OCI-LY7 (cell line): ENCODE results near the gene KCNH1. TPM values are rescaled to one million over a fixed set of nuclear protein-coding genes. Genes with fewer than 3 reads are reported as not detected.

Experiments
- BruUV-seq: library from RNA; stranded (reverse); fragments of 400-500 nt; replicated peaks from 2 replicates; lab custom pipeline; 2021; lab: Mats Ljungman, UMichigan
- CTCF ChIA-PET: fragments of 300-600 bp; sonication (Branson Sonifier 250); formaldehyde crosslinking; loops from one replicate; lab custom pipeline; 2022; ENCODE audit warnings: antibody characterized with exemption; ENCODE audit not compliant: unreplicated experiment; lab: Charles Lee
- POLR2A ChIA-PET: fragments of 300-600 bp; sonication (Branson Sonifier 250); formaldehyde crosslinking; loops from one replicate; lab custom pipeline; 2022; ENCODE audit warnings: antibody characterized with exemption; lab: Charles Lee
- DNase-seq: peaks from one replicate; pipeline ENCODE4 v3.0.0-alpha.2; 2015; ENCODE audit warnings: low spot score
- H2AFZ ChIP-seq: fragments of 200-600 bp; sonication (generic), shearing (Covaris generic); 2 replicates; pipeline ENCODE4 v1.6.1; 2014; ENCODE audit warnings: mild to moderate bottlenecking, antibody characterized with exemption, low read length, moderate library complexity
- H3K27ac ChIP-seq: fragments of 200-600 bp; sonication (generic); 2 replicates; pipeline ENCODE4 v1.5.1; 2014; ENCODE audit warnings: mixed run types, low read depth, mild to moderate bottlenecking, moderate library complexity, low read length, inconsistent platforms; ENCODE audit not compliant: poor library complexity, severe bottlenecking
- H3K36me3 ChIP-seq: fragments of 200-600 bp; sonication (generic); 2 replicates; pipeline ENCODE4 v1.6.1; 2014; ENCODE audit warnings: mild to moderate bottlenecking, antibody characterized with exemption, low read length, moderate library complexity, mixed read lengths; ENCODE audit not compliant: insufficient read depth
- H3K4me1 ChIP-seq: fragments of 200-600 bp; sonication (generic); 2 replicates; pipeline ENCODE4 v1.5.1; 2014; ENCODE audit warnings: mild to moderate bottlenecking, low read length; ENCODE audit not compliant: insufficient read depth, poor library complexity, severe bottlenecking
- H3K4me2 ChIP-seq: fragments of 200-600 bp; sonication (generic); 2 replicates; pipeline ENCODE4 v1.6.1; 2014; ENCODE audit warnings: mild to moderate bottlenecking, low read length
- H3K4me3 ChIP-seq: fragments of 200-600 bp; sonication (generic); 2 replicates; pipeline ENCODE4 v1.5.1; 2014; ENCODE audit warnings: mild to moderate bottlenecking, low read depth, low read length; ENCODE audit not compliant: poor library complexity, severe bottlenecking
- H3K79me2 ChIP-seq: fragments of 200-600 bp; sonication (generic); 2 replicates; pipeline ENCODE4 v1.6.1; 2016; ENCODE audit warnings: low read depth, mild to moderate bottlenecking, low read length, moderate library complexity, mixed read lengths; ENCODE audit not compliant: insufficient read depth
- H3K9me2 ChIP-seq: fragments of 200-600 bp; sonication (generic); 2 replicates; pipeline ENCODE4 v1.6.1; 2016; ENCODE audit warnings: mild to moderate bottlenecking, low read length, mixed read lengths; ENCODE audit not compliant: insufficient read depth
- H3K9me3 ChIP-seq: fragments of 200-600 bp; sonication (generic); 2 replicates; pipeline ENCODE4 v1.6.1; 2014; ENCODE audit warnings: mild to moderate bottlenecking, mixed run types, low read length, mixed read lengths
- H4K20me1 ChIP-seq: fragments of 200-600 bp; sonication (generic); 2 replicates; pipeline ENCODE4 v1.6.1; 2014; ENCODE audit warnings: mild to moderate bottlenecking, antibody characterized with exemption, low read length, moderate library complexity, mixed read lengths; ENCODE audit not compliant: insufficient read depth
- EZH2phosphoT487 ChIP-seq: fragments of 200-600 bp; sonication (generic); IDR thresholded peaks from 2 replicates; pipeline ENCODE4 v1.6.1; 2018; ENCODE audit warnings: low read depth, borderline replicate concordance, mild to moderate bottlenecking, mixed run types, antibody characterized with exemption, low read length, moderate library complexity, mixed read lengths
- intact Hi-C: fragments of 100-400 bp; cut with micrococcal nuclease; formaldehyde crosslinking; loops from one replicate; pipeline ENCODE4 v1.10.0; 2022; ENCODE audit not compliant: unreplicated experiment
- total RNA-seq, 2 experiments: library from RNA; depleted of rRNA in 1 of 2; stranded (reverse); fragments of >200 nt in 1 of 2; shearing (Covaris generic) in 1 of 2; gene quantifications; 2 replicates each; pipeline ENCODE4 v1.2.3, GENCODE V29; 2014 to 2022
- TF ChIP-seq, protein P1 (sequence below): fragments of 200-600 bp; sonication (generic); conservative IDR thresholded peaks from 2 replicates; pipeline ENCODE4 v1.5.1; 2014; ENCODE audit warnings: mild to moderate bottlenecking, antibody characterized with exemption, low read length, moderate library complexity, mixed read lengths

Gene KCNH1
- total RNA-seq, 2 experiments from 2014 or later: not detected

DNA sequence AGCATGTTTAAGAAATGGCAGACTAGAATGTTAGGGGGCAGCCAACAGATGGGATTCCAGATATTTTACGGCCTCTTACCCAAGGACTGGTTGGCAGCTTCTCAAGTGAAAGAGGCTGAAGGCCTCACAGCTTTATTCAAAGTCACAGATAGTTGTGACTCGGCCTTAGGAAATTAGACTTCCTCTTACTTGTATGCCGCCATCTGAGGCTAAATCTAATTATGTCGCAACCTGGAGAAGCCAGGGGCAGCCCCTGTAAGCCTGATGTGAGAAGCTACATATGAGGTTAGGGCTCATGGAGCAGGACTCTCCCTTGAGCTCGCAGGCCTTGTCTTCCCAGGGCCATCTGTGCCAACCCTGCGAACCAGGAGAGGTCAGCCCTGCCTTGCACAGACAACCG, 452.8 kb downstream of the KCNH1 start:
- POLR2A ChIA-PET: no interaction called here
- Histone ChIP-seq H2AFZ (no peak overlapping the region), H3K36me3 (no peaks in the 10 kb centered on the region), H3K79me2 (no peaks in the 10 kb centered on the region), H3K9me2 (no peaks in the 10 kb centered on the region), H3K9me3 (no peaks in the 10 kb centered on the region), H3K4me2 (no peak overlapping the region), H3K27ac (no peak overlapping the region), H3K4me1 (no peaks in the 10 kb centered on the region), H3K4me3 (no peak overlapping the region), H4K20me1 (no peaks in the 10 kb centered on the region)
- BruUV-seq: no TSS peak
- no peak for TF ChIP-seq EZH2phosphoT487
- TF ChIP-seq, protein P1, sequence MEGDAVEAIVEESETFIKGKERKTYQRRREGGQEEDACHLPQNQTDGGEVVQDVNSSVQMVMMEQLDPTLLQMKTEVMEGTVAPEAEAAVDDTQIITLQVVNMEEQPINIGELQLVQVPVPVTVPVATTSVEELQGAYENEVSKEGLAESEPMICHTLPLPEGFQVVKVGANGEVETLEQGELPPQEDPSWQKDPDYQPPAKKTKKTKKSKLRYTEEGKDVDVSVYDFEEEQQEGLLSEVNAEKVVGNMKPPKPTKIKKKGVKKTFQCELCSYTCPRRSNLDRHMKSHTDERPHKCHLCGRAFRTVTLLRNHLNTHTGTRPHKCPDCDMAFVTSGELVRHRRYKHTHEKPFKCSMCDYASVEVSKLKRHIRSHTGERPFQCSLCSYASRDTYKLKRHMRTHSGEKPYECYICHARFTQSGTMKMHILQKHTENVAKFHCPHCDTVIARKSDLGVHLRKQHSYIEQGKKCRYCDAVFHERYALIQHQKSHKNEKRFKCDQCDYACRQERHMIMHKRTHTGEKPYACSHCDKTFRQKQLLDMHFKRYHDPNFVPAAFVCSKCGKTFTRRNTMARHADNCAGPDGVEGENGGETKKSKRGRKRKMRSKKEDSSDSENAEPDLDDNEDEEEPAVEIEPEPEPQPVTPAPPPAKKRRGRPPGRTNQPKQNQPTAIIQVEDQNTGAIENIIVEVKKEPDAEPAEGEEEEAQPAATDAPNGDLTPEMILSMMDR: no peak
- intact Hi-C loops: no loop called here
- no peak for DNase-seq
- CTCF ChIA-PET: no interaction called here

DNA sequence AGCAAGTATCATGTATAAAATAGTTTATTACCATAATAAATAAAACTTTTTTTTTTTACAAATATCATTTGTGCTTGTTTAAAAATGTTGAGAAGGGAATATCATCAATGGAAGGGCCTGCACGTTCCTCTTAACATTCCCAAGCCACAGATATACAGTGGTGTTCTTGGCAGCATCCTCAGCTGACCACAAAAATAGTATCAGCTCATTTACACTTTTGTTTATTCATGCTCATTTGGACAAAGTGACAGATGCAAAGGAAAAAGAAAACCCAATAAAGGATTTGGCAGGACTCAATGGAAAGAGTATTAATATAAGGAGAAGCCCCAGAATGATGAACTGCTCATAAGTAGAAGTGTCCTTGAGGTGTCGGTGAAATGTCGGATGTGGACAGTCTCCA, 455.6 kb downstream of the KCNH1 start:
- Histone ChIP-seq H3K9me2 (no peaks in the 10 kb centered on the region), H3K27ac (no peak overlapping the region), H3K4me1 (no peaks in the 10 kb centered on the region), H3K36me3 (no peaks in the 10 kb centered on the region), H4K20me1 (no peaks in the 10 kb centered on the region), H3K4me2 (no peak overlapping the region), H3K4me3 (no peak overlapping the region), H3K79me2 (no peaks in the 10 kb centered on the region), H3K9me3 (no peaks in the 10 kb centered on the region), H2AFZ (no peak overlapping the region)
- CTCF ChIA-PET: no interaction called here
- intact Hi-C loops: no loop called here
- POLR2A ChIA-PET: interaction anchor here (0.5 to 1.3 kb wide), 2 partner anchors 17 to 449 kb away, joined by 4 read pairs; no protein-coding TSS in a partner anchor
- no TSS peak for BruUV-seq
- DNase-seq: no peak
- TF ChIP-seq EZH2phosphoT487: no peak
- TF ChIP-seq, protein P1: no peak

DNA sequence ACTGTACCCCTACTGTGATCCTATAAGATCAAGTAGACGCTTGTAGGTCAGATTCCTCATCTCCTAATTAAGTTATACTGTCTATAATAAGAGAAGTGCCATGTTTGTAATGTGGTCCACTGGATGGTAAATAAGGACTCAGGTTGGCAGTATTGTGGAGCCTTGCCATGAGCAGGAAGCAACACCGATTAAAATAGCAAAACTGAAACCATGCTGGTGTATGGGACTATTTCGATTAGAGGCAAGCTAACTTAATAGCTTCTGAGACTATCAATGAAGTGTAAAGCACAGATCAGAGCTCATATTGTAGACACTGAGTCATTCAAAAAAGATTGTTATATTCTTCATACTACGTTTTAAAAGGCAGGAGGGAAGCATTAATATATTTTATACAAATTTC, 456.4 kb downstream of the KCNH1 start:
- TF ChIP-seq, protein P1: no peak
- no peak for TF ChIP-seq EZH2phosphoT487
- H4K20me1 ChIP-seq: no peaks in the 10 kb centered on the region
- intact Hi-C loops: no loop called here
- H3K36me3 ChIP-seq: no peaks in the 10 kb centered on the region
- ChIA-PET CTCF (no interaction called here), POLR2A (no interaction called here)
- H3K27ac ChIP-seq: no peak overlapping the region
- no peak overlapping the region for H2AFZ ChIP-seq
- no peaks in the 10 kb centered on the region for H3K9me2 ChIP-seq
- H3K9me3 ChIP-seq: no peaks in the 10 kb centered on the region
- H3K4me2 ChIP-seq: no peak overlapping the region
- no peak for DNase-seq
- no peak overlapping the region for H3K4me3 ChIP-seq
- no peaks in the 10 kb centered on the region for H3K79me2 ChIP-seq
- BruUV-seq: no TSS peak
- H3K4me1 ChIP-seq: no peaks in the 10 kb centered on the region
